HepG2 (cell line): ENCODE measurements around the gene DHX30. TPM values are rescaled to one million over a fixed set of nuclear protein-coding genes. Genes with fewer than 3 reads are reported as not detected.

Experiments used
- ATAC-seq: fragments of 200-7000 bp; cut with Tn5 transposase; 3 replicates; pipeline ENCODE4 v1.9.1; 2020; ENCODE audit warnings: mild to moderate bottlenecking, moderate library complexity
- BruUV-seq: library from RNA; stranded (reverse); fragments of 400-500 nt; replicated peaks from 2 replicates; lab custom pipeline; 2021; lab: Mats Ljungman, UMichigan
- CTCF ChIA-PET: fragments of 300-600 bp; formaldehyde crosslinking; extraction: SDS; loops from one replicate; lab custom pipeline; 2021; ENCODE audit warnings: low total read pairs, inconsistent platforms, low intra/inter-chr PET ratio; lab: Yijun Ruan, JAX
- POLR2A ChIA-PET: fragments of 350-600 bp; sonication (Branson Sonifier 250); formaldehyde crosslinking; loops from one replicate; lab custom pipeline; 2020; ENCODE audit warnings: antibody characterized with exemption, inconsistent platforms; lab: Yijun Ruan, JAX
- DNase-seq: peaks from one replicate; pipeline ENCODE4 v3.0.0-alpha.2; 2015; ENCODE audit warnings: low spot score
- FAIRE-seq: peaks from 3 replicates; lab custom pipeline; 2011; peaks lifted over from hg19 to GRCh38; lab: Jason Lieb, UNC
- H2AFZ ChIP-seq: one replicate; pipeline ENCODE4 v1.6.1; 2011; ENCODE audit warnings: low read length, inconsistent platforms
- H3K27ac ChIP-seq: fragments of 300-600 bp; 3 replicates; pipeline ENCODE4 v1.8.0; 2011; ENCODE audit warnings: mixed run types, mild to moderate bottlenecking, mixed read lengths, low read length, inconsistent platforms; ENCODE audit not compliant: insufficient read depth; ENCODE audit errors: extremely low read length
- H3K27me3 ChIP-seq, 2 experiments: fragments of 200-600 bp in 1 of 2; 2 replicates in 1 of 2; 3 replicates in 1 of 2; pipeline versions ENCODE4 v1.6.0 to v1.8.0; 2011; ENCODE audit warnings: low read length in 2 of 2, mild to moderate bottlenecking in 2 of 2, moderate library complexity in 2 of 2, inconsistent platforms in 1 of 2; ENCODE audit not compliant: insufficient read depth in 2 of 2, control insufficient read depth in 1 of 2
- H3K36me3 ChIP-seq, 2 experiments: fragments of 200-600 bp in 1 of 2; replicated peaks in 1 of 2; 2 replicates in 1 of 2; 3 replicates in 1 of 2; pipeline versions ENCODE4 v1.5.1 to v1.8.0; 2011; ENCODE audit warnings: low read length in 2 of 2, inconsistent platforms in 1 of 2; ENCODE audit not compliant: insufficient read depth in 2 of 2, control insufficient read depth in 1 of 2
- H3K4me1 ChIP-seq: 2 replicates; pipeline ENCODE4 v1.5.1; 2012; ENCODE audit warnings: low read length, inconsistent platforms; ENCODE audit not compliant: insufficient read depth
- H3K4me2 ChIP-seq: 2 replicates; pipeline ENCODE4 v1.6.0; 2011; ENCODE audit warnings: low read depth, low read length, inconsistent platforms
- H3K4me3 ChIP-seq, 3 experiments: fragments of 200-600 bp in 1 of 3; sonication (generic), shearing (Covaris generic) in 1 of 3; replicated peaks in 1 of 3; 2 replicates each; pipeline ENCODE4 v1.5.1; 2011 to 2016; ENCODE audit warnings: low read length in 3 of 3, inconsistent platforms in 2 of 3, low read depth in 2 of 3, mild to moderate bottlenecking in 2 of 3, control low read depth in 1 of 3, mixed read lengths in 1 of 3; ENCODE audit not compliant: insufficient read depth in 1 of 3
- H3K79me2 ChIP-seq: one replicate; pipeline ENCODE4 v1.6.1; 2011; ENCODE audit warnings: low read length, inconsistent platforms; ENCODE audit not compliant: insufficient read depth
- H3K9ac ChIP-seq: 2 replicates; pipeline ENCODE4 v1.6.0; 2011; ENCODE audit warnings: mild to moderate bottlenecking, low read depth, low read length, inconsistent platforms; ENCODE audit not compliant: insufficient read depth
- H3K9me3 ChIP-seq: 2 replicates; pipeline ENCODE4 v1.5.1; 2012; ENCODE audit warnings: mild to moderate bottlenecking, low read length
- H4K20me1 ChIP-seq: 2 replicates; pipeline ENCODE4 v1.6.0; 2011; ENCODE audit warnings: inconsistent platforms, mild to moderate bottlenecking, low read length, moderate library complexity; ENCODE audit not compliant: insufficient read depth
- AGO2 ChIP-seq: fragments of 200-400 bp; formaldehyde crosslinking; optimal IDR thresholded peaks from 2 replicates; pipeline ENCODE3; 2017; ENCODE audit warnings: mild to moderate bottlenecking, low read depth, low read length, moderate library complexity
- CENPX ChIP-seq: sonication (generic); formaldehyde crosslinking; IDR thresholded peaks from 2 replicates; pipeline ENCODE4 v1.9.0; 2021; ENCODE audit warnings: mild to moderate bottlenecking, missing genetic modification reagents, moderate library complexity
- HES4 ChIP-seq: sonication (generic); formaldehyde crosslinking; IDR thresholded peaks from 2 replicates; pipeline ENCODE4 v1.9.0; 2021; ENCODE audit warnings: mild to moderate bottlenecking, missing genetic modification reagents, borderline replicate concordance
- IKZF1 ChIP-seq: fragments of 450-650 bp; IDR thresholded peaks from 2 replicates; pipeline ENCODE4 v1.7.1; 2016
- KLF12 ChIP-seq: sonication (generic); formaldehyde crosslinking; IDR thresholded peaks from 2 replicates; pipeline ENCODE4 v1.4.0; 2020; ENCODE audit warnings: missing genetic modification reagents, borderline replicate concordance
- POLR2AphosphoS2 ChIP-seq: IDR thresholded peaks from 2 replicates; pipeline ENCODE4 v1.6.1; 2011; ENCODE audit warnings: low read depth, low read length, improper control_type of control experiment
- POLR2G ChIP-seq: fragments of 200-400 bp; formaldehyde crosslinking; IDR thresholded peaks from 2 replicates; pipeline ENCODE4 v1.6.1; 2018; ENCODE audit warnings: mild to moderate bottlenecking, low read depth, low read length, moderate library complexity
- RBFOX2 ChIP-seq: fragments of 200-400 bp; formaldehyde crosslinking; IDR thresholded peaks from 2 replicates; pipeline ENCODE4 v1.6.1; 2017; ENCODE audit warnings: low read depth, mild to moderate bottlenecking, low read length
- RBM22 ChIP-seq: fragments of 200-400 bp; formaldehyde crosslinking; optimal IDR thresholded peaks from 2 replicates; pipeline ENCODE3; 2017; ENCODE audit warnings: mild to moderate bottlenecking, low read length, moderate library complexity
- SETDB1 ChIP-seq: sonication (generic); formaldehyde crosslinking; IDR thresholded peaks from 2 replicates; pipeline ENCODE4 v1.5.1; 2020; ENCODE audit warnings: missing genetic modification reagents, mild to moderate bottlenecking, borderline replicate concordance
- SMC3 ChIP-seq: IDR thresholded peaks from 2 replicates; pipeline ENCODE4 v1.6.1; 2011; ENCODE audit warnings: low read length, improper control_type of control experiment
- STAG1 ChIP-seq: sonication (generic); formaldehyde crosslinking; IDR thresholded peaks from 2 replicates; pipeline ENCODE4 v1.4.0; 2020; ENCODE audit warnings: missing genetic modification reagents
- ZFY ChIP-seq: sonication (generic); formaldehyde crosslinking; IDR thresholded peaks from 2 replicates; pipeline ENCODE4 v1.4.0; 2020; ENCODE audit warnings: missing genetic modification reagents
- ZNF10 ChIP-seq: sonication (generic); formaldehyde crosslinking; IDR thresholded peaks from 2 replicates; pipeline ENCODE4 v1.4.0; 2020; ENCODE audit warnings: mild to moderate bottlenecking, low read depth, missing genetic modification reagents, borderline replicate concordance
- ZNF160 ChIP-seq: sonication (generic); formaldehyde crosslinking; IDR thresholded peaks from 2 replicates; pipeline ENCODE4 v1.8.0; 2022; ENCODE audit warnings: mild to moderate bottlenecking, inconsistent platforms, missing genetic modification reagents
- ZNF256 ChIP-seq: sonication (generic); formaldehyde crosslinking; conservative IDR thresholded peaks from 2 replicates; pipeline ENCODE4 v1.4.0; 2020; ENCODE audit warnings: missing genetic modification reagents
- ZNF367 ChIP-seq: sonication (generic); formaldehyde crosslinking; IDR thresholded peaks from 2 replicates; pipeline ENCODE4 v1.4.0; 2020; ENCODE audit warnings: missing genetic modification reagents, borderline replicate concordance
- ZNF530 ChIP-seq: sonication (generic); formaldehyde crosslinking; IDR thresholded peaks from 2 replicates; pipeline ENCODE4 v1.5.0; 2020; ENCODE audit warnings: low read depth, mild to moderate bottlenecking, missing genetic modification reagents
- ZNF879 ChIP-seq: sonication (generic); formaldehyde crosslinking; IDR thresholded peaks from 2 replicates; pipeline ENCODE4 v1.8.1; 2023; ENCODE audit warnings: missing genetic modification reagents
- WGBS: methylation state at CpG from one replicate; pipeline ENCODE4 v1.1.6; 2017; ENCODE audit warnings: low lambda C conversion rate; 5-methylcytosine and 5-hydroxymethylcytosine counted together
- in situ Hi-C: cut with HindIII; loops from 2 replicates; pipeline ENCODE4 v1.10.0; 2017; ENCODE audit warnings: low pct_unique_long_range_greater_than_20kb; ENCODE audit not compliant: extremely low pct_ligation_motif_present
- intact Hi-C: fragments of 100-400 bp; cut with micrococcal nuclease; formaldehyde crosslinking; loops from one replicate; pipeline ENCODE4 v1.10.0; 2022; ENCODE audit not compliant: unreplicated experiment
- polyA plus RNA-seq, 8 experiments: library from polyadenylated mRNA; depleted of rRNA in 3 of 8; stranded (reverse) in 7 of 8; unstranded in 1 of 8; fragments of >200 nt; fragmentation: Illumina TruSeq in 4 of 8; extraction: Trizol in 4 of 8; gene quantifications; 2 replicates each; pipeline versions ENCODE4 v1.2.1 to v1.2.3, GENCODE V29; 2011 to 2016; ENCODE audit warnings: low read depth in 4 of 8, missing spikeins in 1 of 8, mixed read lengths in 1 of 8; ENCODE audit not compliant: insufficient read depth in 1 of 8
- total RNA-seq, 5 experiments: library from RNA; depleted of rRNA; stranded (reverse); fragments of >200 nt; fragmentation: Illumina TruSeq; extraction: Trizol; gene quantifications; 2 replicates each; pipeline ENCODE4 v1.2.3, GENCODE V29; 2016; ENCODE audit warnings: low read depth in 1 of 5
- TF ChIP-seq, protein P1 (sequence below): sonication (generic); formaldehyde crosslinking; IDR thresholded peaks from 2 replicates; pipeline ENCODE4 v1.4.0; 2020; ENCODE audit warnings: mild to moderate bottlenecking, missing genetic modification reagents
- TF ChIP-seq, protein P2 (sequence below): sonication (generic); formaldehyde crosslinking; IDR thresholded peaks from 2 replicates; pipeline ENCODE4 v1.5.1; 2020; ENCODE audit warnings: mild to moderate bottlenecking, missing genetic modification reagents, moderate library complexity

DHX30 gene
- total and polyA plus RNA-seq, 2 of the 13 experiments (the other 11 are each of a cell fraction or from before 2014, with no cell fraction given) = 30.6 to 59.4 TPM

DNA sequence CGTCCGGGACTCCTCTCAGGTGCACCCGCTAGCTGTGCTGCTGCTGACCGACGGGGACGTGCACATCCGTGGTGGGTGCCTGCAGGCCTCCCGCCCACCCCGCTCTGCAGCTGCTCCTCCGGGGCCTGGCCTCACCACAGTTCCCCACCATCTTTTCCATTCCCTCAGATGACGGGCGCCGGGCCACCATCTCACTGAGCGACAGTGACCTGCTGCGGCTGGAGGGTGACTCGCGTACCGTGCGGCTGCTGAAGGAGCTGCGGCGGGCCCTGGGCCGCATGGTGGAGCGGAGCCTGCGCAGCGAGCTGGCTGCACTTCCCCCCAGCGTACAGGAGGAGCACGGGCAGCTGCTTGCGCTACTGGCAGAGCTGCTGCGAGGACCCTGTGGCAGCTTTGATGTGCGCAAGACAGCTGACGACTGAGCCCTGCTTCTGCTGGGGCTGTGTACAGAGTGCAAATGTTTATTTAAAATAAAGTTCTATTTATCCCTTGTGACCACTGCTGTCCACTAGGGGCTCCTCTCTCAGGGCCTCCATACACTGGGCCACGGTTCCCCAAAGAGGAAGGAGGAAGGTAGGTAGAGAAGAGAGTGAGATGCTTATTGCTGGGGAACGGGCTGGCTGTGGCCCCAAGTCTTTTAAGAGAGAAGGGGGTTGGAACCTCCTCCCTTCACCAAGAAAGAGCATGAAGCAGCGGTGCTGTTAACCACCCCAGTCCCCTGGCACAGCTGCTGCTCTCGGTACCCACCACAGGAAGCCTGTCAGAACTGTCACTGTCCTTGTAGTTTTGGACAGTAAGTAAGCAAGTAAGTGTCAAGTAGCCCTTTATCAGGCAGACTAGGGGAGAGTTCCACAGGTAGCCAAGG is 47.0 kb downstream of the DHX30 start:
- no peaks in the 10 kb centered on the region for H3K79me2 ChIP-seq
- peak; percentile 50 for DNase-seq
- in situ Hi-C loops = loop anchor here (10.0 kb wide), 2 partner anchors 145 to 305 kb away; no protein-coding TSS in a partner anchor
- FAIRE-seq = no peak
- 93% methylated on average over 32 of the region's 35 CpGs for whole genome bisulfite sequencing
- no peaks in the 10 kb centered on the region for H3K9me3 ChIP-seq
- peaks cover 45 to 72% of the 10 kb centered on the region in 2 experiments for H3K36me3 ChIP-seq
- H2AFZ ChIP-seq = no peak overlapping the region
- ChIA-PET POLR2A (interaction anchor here (2.3 kb wide), 1 partner anchor 25 kb away, joined by 6 read pairs; no protein-coding TSS in a partner anchor), CTCF (interaction anchor here (1.5 kb wide), 1 partner anchor 140 kb away, joined by 4 read pairs; no protein-coding TSS in a partner anchor)
- H3K9ac ChIP-seq = no peak overlapping the region
- H3K4me3 ChIP-seq = no peak overlapping the region
- intact Hi-C loops = loop anchor here (2.0 kb wide), 1 partner anchor 141 kb away; no protein-coding TSS in a partner anchor
- H3K4me1 ChIP-seq = no peaks in the 10 kb centered on the region
- ATAC-seq = peak; percentile 74
- no peak overlapping the region for H3K27ac ChIP-seq
- no peaks in the 10 kb centered on the region for H3K27me3 ChIP-seq
- no peak overlapping the region for H3K4me2 ChIP-seq
- no TSS peak for BruUV-seq
- no peaks in the 10 kb centered on the region for H4K20me1 ChIP-seq
- peak; percentile 23; the same call in 1 of the 2 replicates for TF ChIP-seq POLR2AphosphoS2
- TF ChIP-seq, protein P1, sequence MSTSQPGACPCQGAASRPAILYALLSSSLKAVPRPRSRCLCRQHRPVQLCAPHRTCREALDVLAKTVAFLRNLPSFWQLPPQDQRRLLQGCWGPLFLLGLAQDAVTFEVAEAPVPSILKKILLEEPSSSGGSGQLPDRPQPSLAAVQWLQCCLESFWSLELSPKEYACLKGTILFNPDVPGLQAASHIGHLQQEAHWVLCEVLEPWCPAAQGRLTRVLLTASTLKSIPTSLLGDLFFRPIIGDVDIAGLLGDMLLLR = peak; percentile 33; the same call in 1 of the 2 replicates
- peak; percentile 24 for TF ChIP-seq RBM22
- no peak for TF ChIP-seq ZNF367 (CRISPR knock-in tag)
- TF ChIP-seq ZNF10 = no peak
- TF ChIP-seq, protein P2, sequence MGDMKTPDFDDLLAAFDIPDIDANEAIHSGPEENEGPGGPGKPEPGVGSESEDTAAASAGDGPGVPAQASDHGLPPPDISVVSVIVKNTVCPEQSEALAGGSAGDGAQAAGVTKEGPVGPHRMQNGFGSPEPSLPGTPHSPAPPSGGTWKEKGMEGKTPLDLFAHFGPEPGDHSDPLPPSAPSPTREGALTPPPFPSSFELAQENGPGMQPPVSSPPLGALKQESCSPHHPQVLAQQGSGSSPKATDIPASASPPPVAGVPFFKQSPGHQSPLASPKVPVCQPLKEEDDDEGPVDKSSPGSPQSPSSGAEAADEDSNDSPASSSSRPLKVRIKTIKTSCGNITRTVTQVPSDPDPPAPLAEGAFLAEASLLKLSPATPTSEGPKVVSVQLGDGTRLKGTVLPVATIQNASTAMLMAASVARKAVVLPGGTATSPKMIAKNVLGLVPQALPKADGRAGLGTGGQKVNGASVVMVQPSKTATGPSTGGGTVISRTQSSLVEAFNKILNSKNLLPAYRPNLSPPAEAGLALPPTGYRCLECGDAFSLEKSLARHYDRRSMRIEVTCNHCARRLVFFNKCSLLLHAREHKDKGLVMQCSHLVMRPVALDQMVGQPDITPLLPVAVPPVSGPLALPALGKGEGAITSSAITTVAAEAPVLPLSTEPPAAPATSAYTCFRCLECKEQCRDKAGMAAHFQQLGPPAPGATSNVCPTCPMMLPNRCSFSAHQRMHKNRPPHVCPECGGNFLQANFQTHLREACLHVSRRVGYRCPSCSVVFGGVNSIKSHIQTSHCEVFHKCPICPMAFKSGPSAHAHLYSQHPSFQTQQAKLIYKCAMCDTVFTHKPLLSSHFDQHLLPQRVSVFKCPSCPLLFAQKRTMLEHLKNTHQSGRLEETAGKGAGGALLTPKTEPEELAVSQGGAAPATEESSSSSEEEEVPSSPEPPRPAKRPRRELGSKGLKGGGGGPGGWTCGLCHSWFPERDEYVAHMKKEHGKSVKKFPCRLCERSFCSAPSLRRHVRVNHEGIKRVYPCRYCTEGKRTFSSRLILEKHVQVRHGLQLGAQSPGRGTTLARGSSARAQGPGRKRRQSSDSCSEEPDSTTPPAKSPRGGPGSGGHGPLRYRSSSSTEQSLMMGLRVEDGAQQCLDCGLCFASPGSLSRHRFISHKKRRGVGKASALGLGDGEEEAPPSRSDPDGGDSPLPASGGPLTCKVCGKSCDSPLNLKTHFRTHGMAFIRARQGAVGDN (CRISPR knock-in tag) = peak; percentile 22; the same call in 1 of the 2 replicates
- no peak for TF ChIP-seq HES4
- TF ChIP-seq STAG1 (CRISPR knock-in tag) = peak; percentile 37
- TF ChIP-seq ZNF879 (CRISPR knock-in tag) = no peak
- TF ChIP-seq SMC3 = peak; percentile 42
- TF ChIP-seq CENPX (CRISPR knock-in tag) = no peak
- 0 out of 2 replicates have a peak, but pooled peaks have one; percentile 29 for TF ChIP-seq RBFOX2
- peak; percentile 59; the same call in 1 of the 2 replicates for TF ChIP-seq POLR2G
- TF ChIP-seq ZNF256 (CRISPR knock-in tag) = no peak
- TF ChIP-seq ZFY (CRISPR knock-in tag) = no peak
- TF ChIP-seq SETDB1 (CRISPR knock-in tag) = no peak
- no peak for TF ChIP-seq IKZF1
- TF ChIP-seq ZNF160 (CRISPR knock-in tag) = no peak
- TF ChIP-seq KLF12 (CRISPR knock-in tag) = no peak
- peak; percentile 96 for TF ChIP-seq AGO2
- TF ChIP-seq ZNF530 = no peak
